ENCODE data around the gene TMC3. TPM values are rescaled to one million over a fixed set of nuclear protein-coding genes. Genes with fewer than 3 reads are reported as not detected.

The TMC3 gene
- total and polyA plus RNA-seq, 10 of the 15 experiments (the other 5 are each of a cell fraction or from before 2014, with no cell fraction given), result 0.03 to 0.04 (median 0.04) TPM; not detected in 7

GRCh38 chr15:81313686-81314085 lies 60.3 kb downstream of the TMC3 start:
- TF ChIP-seq RAD21 (IDR thresholded peaks at IDR 0.05; ENCODE audit: insufficient read depth, low read depth, low read length) (no peak), ZZZ3 (IDR thresholded peaks at IDR 0.05; ENCODE audit: control insufficient read depth, insufficient read length, low read depth) (no peak), PBX3 (IDR thresholded peaks at IDR 0.05; ENCODE audit: insufficient replicate concordance, low read depth, low read length) (no peak), JUNB (IDR thresholded peaks at IDR 0.05) (no peak), SP1 (IDR thresholded peaks at IDR 0.05; ENCODE audit: low read depth, low read length) (no peak), SPI1 (IDR thresholded peaks at IDR 0.05; ENCODE audit: borderline replicate concordance, insufficient read depth, low read depth, low read length) (no peak), STAT3 (IDR thresholded peaks at IDR 0.05; ENCODE audit: low read depth, low read length) (no peak), ATF3 (IDR thresholded peaks at IDR 0.05; ENCODE audit: borderline replicate concordance, extremely low read depth, low read depth, low read length) (no peak), BCLAF1 (IDR thresholded peaks at IDR 0.05) (no peak), NRF1 (conservative IDR thresholded peaks at IDR 0.05; ENCODE audit: low read depth, low read length) (no peak), CHD2 (IDR thresholded peaks at IDR 0.05; ENCODE audit: borderline replicate concordance, low read depth, low read length) (no peak), POLR2A (IDR thresholded peaks at IDR 0.05; ENCODE audit: low read depth, low read length) (no peak), ZNF274 (IDR thresholded peaks at IDR 0.05; ENCODE audit: insufficient read depth, insufficient read length) (no peak), BACH1 (IDR thresholded peaks at IDR 0.05; ENCODE audit: borderline replicate concordance) (no peak), MLLT1 (IDR thresholded peaks at IDR 0.05) (no peak), MEF2A (IDR thresholded peaks at IDR 0.05; ENCODE audit: insufficient read depth, low read depth, low read length) (no peak), EZH2 (IDR thresholded peaks at IDR 0.05; ENCODE audit: borderline replicate concordance, control insufficient read depth, low read depth, low read length) (no peak), HDGF (IDR thresholded peaks at IDR 0.05) (no peak)
- peaks cover 8 to 26% of the 10 kb centered on the region in 2 experiments for H3K36me3 ChIP-seq (ENCODE audit: control insufficient read depth in 2 of 2, insufficient read depth in 2 of 2, low read length in 1 of 2)
- ChIA-PET CTCF (interaction anchor here (0.7 kb wide), 1 partner anchor 12 kb away, joined by 4 read pairs; no protein-coding TSS in a partner anchor), SMC1A (ENCODE audit: uncharacterized antibody, unreplicated experiment) (interaction anchor here (0.9 to 1.8 kb wide), 4 partner anchors 9 to 21 kb away, joined by 3 to 5 read pairs (median 4); no protein-coding TSS in a partner anchor), POLR2A (interaction anchor here (1.2 to 1.7 kb wide), 2 partner anchors 14 to 20 kb away, joined by 3 to 8 read pairs; no protein-coding TSS in a partner anchor), RAD21 (ENCODE audit: unreplicated experiment) (no interaction called here)
- ATAC-seq (no peak), FAIRE-seq (no peak), DNase-seq (ENCODE audit: low read depth, low spot score) (no peak)
- no peak overlapping the region for H3K4me3 ChIP-seq
- no peak overlapping the region for H3K9ac ChIP-seq (ENCODE audit: control insufficient read depth, insufficient read depth, low read length)
- in situ Hi-C loops (cut with MboI) (no loop called here), intact Hi-C loops (cut with micrococcal nuclease; ENCODE audit: unreplicated experiment) (no loop called here)
- H3K79me2 ChIP-seq (ENCODE audit: control insufficient read depth, insufficient read depth, low read length), result no peaks in the 10 kb centered on the region
- H3K27me3 ChIP-seq (replicated peaks in 1 of 2; ENCODE audit: control insufficient read depth in 2 of 2, insufficient read depth in 2 of 2, low read length in 1 of 2), result no peaks in the 10 kb centered on the region
- 100% methylated on average over 5 of the region's 5 CpGs for WGBS (ENCODE audit: insufficient coverage, insufficient replicate concordance, low lambda C conversion rate, missing lambda C conversion rate)
- peaks cover 47% of the 10 kb centered on the region for H3K4me1 ChIP-seq (ENCODE audit: control insufficient read depth, insufficient read depth, low read length)
- H4K20me1 ChIP-seq (ENCODE audit: control insufficient read depth, insufficient read depth), result no peaks in the 10 kb centered on the region
- no peak overlapping the region for H2AFZ ChIP-seq (ENCODE audit: control insufficient read depth, low read depth, low read length)
- H3K27ac ChIP-seq (ENCODE audit: control insufficient read depth, insufficient read depth), result no peak overlapping the region
- H3K4me2 ChIP-seq (ENCODE audit: control insufficient read depth, insufficient read depth), result no peak overlapping the region
- no TSS peak for BruUV-seq (replicated peaks)
- no peaks in the 10 kb centered on the region for H3K9me3 ChIP-seq (replicated peaks; ENCODE audit: control insufficient read depth, insufficient read depth, low read length)
